HepG2 (cell line): ENCODE data around the gene NPFFR1. TPM values are rescaled to one million over a fixed set of nuclear protein-coding genes. Genes with fewer than 3 reads are reported as not detected.

Experiments used
- ATAC-seq: fragments of 200-7000 bp; cut with Tn5 transposase; 3 replicates; pipeline ENCODE4 v1.9.1; 2020; ENCODE audit warnings: mild to moderate bottlenecking, moderate library complexity
- BruUV-seq: library from RNA; stranded (reverse); fragments of 400-500 nt; replicated peaks from 2 replicates; lab custom pipeline; 2021; lab: Mats Ljungman, UMichigan
- CTCF ChIA-PET: fragments of 300-600 bp; formaldehyde crosslinking; extraction: SDS; loops from one replicate; lab custom pipeline; 2021; ENCODE audit warnings: low total read pairs, inconsistent platforms, low intra/inter-chr PET ratio; lab: Yijun Ruan, JAX
- POLR2A ChIA-PET: fragments of 350-600 bp; sonication (Branson Sonifier 250); formaldehyde crosslinking; loops from one replicate; lab custom pipeline; 2020; ENCODE audit warnings: antibody characterized with exemption, inconsistent platforms; lab: Yijun Ruan, JAX
- DNase-seq: peaks from one replicate; pipeline ENCODE4 v3.0.0-alpha.2; 2015; ENCODE audit warnings: low spot score
- FAIRE-seq: peaks from 3 replicates; lab custom pipeline; 2011; peaks lifted over from hg19 to GRCh38; lab: Jason Lieb, UNC
- H2AFZ ChIP-seq: one replicate; pipeline ENCODE4 v1.6.1; 2011; ENCODE audit warnings: low read length, inconsistent platforms
- H3K27ac ChIP-seq: fragments of 300-600 bp; 3 replicates; pipeline ENCODE4 v1.8.0; 2011; ENCODE audit warnings: mixed run types, mild to moderate bottlenecking, mixed read lengths, low read length, inconsistent platforms; ENCODE audit not compliant: insufficient read depth; ENCODE audit errors: extremely low read length
- H3K27me3 ChIP-seq, 2 experiments: fragments of 200-600 bp in 1 of 2; 2 replicates in 1 of 2; 3 replicates in 1 of 2; pipeline versions ENCODE4 v1.6.0 to v1.8.0; 2011; ENCODE audit warnings: low read length in 2 of 2, mild to moderate bottlenecking in 2 of 2, moderate library complexity in 2 of 2, inconsistent platforms in 1 of 2; ENCODE audit not compliant: insufficient read depth in 2 of 2, control insufficient read depth in 1 of 2
- H3K36me3 ChIP-seq, 2 experiments: fragments of 200-600 bp in 1 of 2; replicated peaks in 1 of 2; 2 replicates in 1 of 2; 3 replicates in 1 of 2; pipeline versions ENCODE4 v1.5.1 to v1.8.0; 2011; ENCODE audit warnings: low read length in 2 of 2, inconsistent platforms in 1 of 2; ENCODE audit not compliant: insufficient read depth in 2 of 2, control insufficient read depth in 1 of 2
- H3K4me1 ChIP-seq: 2 replicates; pipeline ENCODE4 v1.5.1; 2012; ENCODE audit warnings: low read length, inconsistent platforms; ENCODE audit not compliant: insufficient read depth
- H3K4me2 ChIP-seq: 2 replicates; pipeline ENCODE4 v1.6.0; 2011; ENCODE audit warnings: low read depth, low read length, inconsistent platforms
- H3K4me3 ChIP-seq, 3 experiments: fragments of 200-600 bp in 1 of 3; sonication (generic), shearing (Covaris generic) in 1 of 3; replicated peaks in 1 of 3; 2 replicates each; pipeline ENCODE4 v1.5.1; 2011 to 2016; ENCODE audit warnings: low read length in 3 of 3, inconsistent platforms in 2 of 3, low read depth in 2 of 3, mild to moderate bottlenecking in 2 of 3, control low read depth in 1 of 3, mixed read lengths in 1 of 3; ENCODE audit not compliant: insufficient read depth in 1 of 3
- H3K79me2 ChIP-seq: one replicate; pipeline ENCODE4 v1.6.1; 2011; ENCODE audit warnings: low read length, inconsistent platforms; ENCODE audit not compliant: insufficient read depth
- H3K9ac ChIP-seq: 2 replicates; pipeline ENCODE4 v1.6.0; 2011; ENCODE audit warnings: mild to moderate bottlenecking, low read depth, low read length, inconsistent platforms; ENCODE audit not compliant: insufficient read depth
- H3K9me3 ChIP-seq: 2 replicates; pipeline ENCODE4 v1.5.1; 2012; ENCODE audit warnings: mild to moderate bottlenecking, low read length
- H4K20me1 ChIP-seq: 2 replicates; pipeline ENCODE4 v1.6.0; 2011; ENCODE audit warnings: inconsistent platforms, mild to moderate bottlenecking, low read length, moderate library complexity; ENCODE audit not compliant: insufficient read depth
- ISL2 ChIP-seq: sonication (generic); formaldehyde crosslinking; IDR thresholded peaks from 2 replicates; pipeline ENCODE4 v1.5.0; 2020; ENCODE audit warnings: missing genetic modification reagents
- NFE2 ChIP-seq: sonication (generic); formaldehyde crosslinking; IDR thresholded peaks from 2 replicates; pipeline ENCODE4 v1.4.0; 2020; ENCODE audit warnings: missing genetic modification reagents
- ZNF646 ChIP-seq: sonication (generic); formaldehyde crosslinking; IDR thresholded peaks from 2 replicates; pipeline ENCODE4 v1.9.0; 2021; ENCODE audit warnings: mild to moderate bottlenecking, missing genetic modification reagents
- WGBS: methylation state at CpG from one replicate; pipeline ENCODE4 v1.1.6; 2017; ENCODE audit warnings: low lambda C conversion rate; 5-methylcytosine and 5-hydroxymethylcytosine counted together
- in situ Hi-C: cut with HindIII; loops from 2 replicates; pipeline ENCODE4 v1.10.0; 2017; ENCODE audit warnings: low pct_unique_long_range_greater_than_20kb; ENCODE audit not compliant: extremely low pct_ligation_motif_present
- intact Hi-C: fragments of 100-400 bp; cut with micrococcal nuclease; formaldehyde crosslinking; loops from one replicate; pipeline ENCODE4 v1.10.0; 2022; ENCODE audit not compliant: unreplicated experiment
- polyA plus RNA-seq, 8 experiments: library from polyadenylated mRNA; depleted of rRNA in 3 of 8; stranded (reverse) in 7 of 8; unstranded in 1 of 8; fragments of >200 nt; fragmentation: Illumina TruSeq in 4 of 8; extraction: Trizol in 4 of 8; gene quantifications; 2 replicates each; pipeline versions ENCODE4 v1.2.1 to v1.2.3, GENCODE V29; 2011 to 2016; ENCODE audit warnings: low read depth in 4 of 8, missing spikeins in 1 of 8, mixed read lengths in 1 of 8; ENCODE audit not compliant: insufficient read depth in 1 of 8
- total RNA-seq, 5 experiments: library from RNA; depleted of rRNA; stranded (reverse); fragments of >200 nt; fragmentation: Illumina TruSeq; extraction: Trizol; gene quantifications; 2 replicates each; pipeline ENCODE4 v1.2.3, GENCODE V29; 2016; ENCODE audit warnings: low read depth in 1 of 5

NPFFR1 gene
- total and polyA plus RNA-seq, 2 of the 13 experiments (the other 11 are each of a cell fraction or from before 2014, with no cell fraction given) = under 0.01 TPM; not detected in 1

GRCh38 chr10:70283071-70283444 is 746 bp downstream of the NPFFR1 start:
- in situ Hi-C loops = no loop called here
- Histone ChIP-seq H3K36me3 (no peaks in the 10 kb centered on the region), H3K79me2 (no peaks in the 10 kb centered on the region), H3K27ac (no peak overlapping the region), H3K9me3 (no peaks in the 10 kb centered on the region), H4K20me1 (no peaks in the 10 kb centered on the region), H3K27me3 (peaks cover 7 to 45% of the 10 kb centered on the region in 2 experiments), H3K4me1 (peaks cover 6% of the 10 kb centered on the region; the same call in 1 of the 2 replicates), H3K4me2 (0 out of 2 replicates have a peak overlapping the region, but pooled peaks have one; percentile 90), H2AFZ (no peak overlapping the region), H3K4me3 (no peak overlapping the region; a peak in 1 of 6 replicates), H3K9ac (no peak overlapping the region)
- CTCF ChIA-PET = no interaction called here
- POLR2A ChIA-PET = no interaction called here
- ATAC-seq = no peak
- intact Hi-C loops = loop anchor here (5.0 kb wide), 1 partner anchor 79 kb away; no protein-coding TSS in a partner anchor
- 0 out of 2 replicates have a peak, but pooled peaks have one; percentile 25 for TF ChIP-seq ZNF646 (CRISPR knock-in tag)
- no peak for TF ChIP-seq NFE2 (CRISPR knock-in tag)
- TF ChIP-seq ISL2 = no peak
- DNase-seq = no peak
- FAIRE-seq = no peak
- 0% methylated on average over 1 of the region's 1 CpG for WGBS
- no TSS peak for BruUV-seq
